WERI-Rb-1 (cell line): ENCODE measurements around the gene RASGRP1.

Source experiments
- DNase-seq: peaks from one replicate; pipeline ENCODE4 v3.0.0-alpha.2; 2020
- H3K27ac ChIP-seq: fragments of 250-450 bp; sonication (Bioruptor Pico); 2 replicates; pipeline ENCODE4 v1.5.1; 2020; ENCODE audit warnings: mild to moderate bottlenecking, moderate library complexity
- H3K27me3 ChIP-seq: fragments of 250-450 bp; sonication (Bioruptor Pico); 2 replicates; pipeline ENCODE4 v1.5.1; 2021; ENCODE audit warnings: mild to moderate bottlenecking, low read depth, moderate library complexity; ENCODE audit not compliant: insufficient read depth, severe bottlenecking
- H3K36me3 ChIP-seq: fragments of 250-450 bp; sonication (Bioruptor Pico); 2 replicates; pipeline ENCODE4 v1.5.1; 2020; ENCODE audit warnings: mild to moderate bottlenecking, moderate library complexity
- H3K4me3 ChIP-seq: 2 replicates; pipeline ENCODE4 v1.5.1; 2011; ENCODE audit warnings: low read depth, mild to moderate bottlenecking, control low read depth, low read length
- H3K9me3 ChIP-seq: fragments of 250-450 bp; sonication (Bioruptor Pico); 2 replicates; pipeline ENCODE4 v1.5.1; 2021; ENCODE audit warnings: mild to moderate bottlenecking, moderate library complexity; ENCODE audit not compliant: severe bottlenecking
- CTCF ChIP-seq: IDR thresholded peaks from 2 replicates; pipeline ENCODE4 v1.5.1; 2011; ENCODE audit warnings: low read depth, mild to moderate bottlenecking, control low read depth, inconsistent platforms, low read length

Gene RASGRP1

DNA sequence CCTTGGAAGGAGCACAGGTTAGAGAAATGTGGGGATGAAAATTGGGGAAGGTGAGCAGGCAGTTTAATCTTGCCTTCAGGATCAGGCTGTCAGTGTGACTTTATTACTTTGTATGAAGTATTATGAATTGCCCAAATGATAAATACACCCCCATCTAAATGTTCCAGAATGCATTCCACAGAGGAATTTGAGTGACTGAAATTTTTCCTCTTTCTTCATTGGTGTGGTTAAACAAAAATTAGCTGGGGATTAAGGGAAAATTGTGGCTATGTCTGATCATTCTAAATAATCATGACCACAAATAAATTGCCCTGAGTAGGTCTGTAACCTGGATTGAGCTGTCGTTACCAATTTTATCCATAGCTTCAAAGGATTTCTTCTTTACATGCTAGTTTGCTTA is 77.2 kb downstream of the RASGRP1 start:
- Histone ChIP-seq H3K9me3 (no peaks in the 10 kb centered on the region), H3K36me3 (peaks cover 4% of the 10 kb centered on the region; the same call in 1 of the 2 replicates), H3K27me3 (no peaks in the 10 kb centered on the region), H3K4me3 (no peak overlapping the region), H3K27ac (no peak overlapping the region)
- TF ChIP-seq CTCF: no peak
- DNase-seq: no peak

- TF ChIP-seq CTCF: no peak
Observed at GRCh38 chr15:38486936-38487335, 77.7 kb downstream of the RASGRP1 start.

DNA sequence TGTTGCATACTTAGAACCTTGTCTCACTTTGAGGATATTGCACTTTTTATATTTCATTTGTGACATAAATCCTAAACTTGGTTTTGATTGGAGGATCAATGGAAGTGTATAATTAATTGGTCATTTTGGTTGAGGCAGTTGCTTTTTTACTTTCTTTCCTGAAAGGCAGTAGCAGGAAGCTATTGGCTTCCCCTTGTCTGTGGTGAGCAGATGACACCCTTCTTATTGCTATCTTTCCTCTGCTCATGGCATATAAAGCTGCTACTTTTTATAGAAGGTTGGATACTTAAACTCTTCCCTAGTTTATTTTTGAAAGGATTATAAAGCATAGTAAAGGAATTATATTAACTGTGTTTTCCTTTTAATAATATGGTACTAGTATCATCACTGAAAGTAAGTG is 82.0 kb downstream of the RASGRP1 start:
- Histone ChIP-seq H3K27me3 (no peaks in the 10 kb centered on the region), H3K4me3 (no peak overlapping the region), H3K27ac (no peak overlapping the region), H3K9me3 (no peaks in the 10 kb centered on the region), H3K36me3 (peaks cover 18% of the 10 kb centered on the region)
- no peak for DNase-seq
- TF ChIP-seq CTCF: no peak

More at GRCh38 chr15:38486936-38487335, 77.7 kb downstream of the RASGRP1 start:
- no peak overlapping the region for H3K4me3 ChIP-seq
- no peaks in the 10 kb centered on the region for H3K27me3 ChIP-seq
- H3K9me3 ChIP-seq: no peaks in the 10 kb centered on the region
- peaks cover 6% of the 10 kb centered on the region; the same call in 1 of the 2 replicates for H3K36me3 ChIP-seq
- DNase-seq: no peak
- no peak overlapping the region for H3K27ac ChIP-seq

DNA sequence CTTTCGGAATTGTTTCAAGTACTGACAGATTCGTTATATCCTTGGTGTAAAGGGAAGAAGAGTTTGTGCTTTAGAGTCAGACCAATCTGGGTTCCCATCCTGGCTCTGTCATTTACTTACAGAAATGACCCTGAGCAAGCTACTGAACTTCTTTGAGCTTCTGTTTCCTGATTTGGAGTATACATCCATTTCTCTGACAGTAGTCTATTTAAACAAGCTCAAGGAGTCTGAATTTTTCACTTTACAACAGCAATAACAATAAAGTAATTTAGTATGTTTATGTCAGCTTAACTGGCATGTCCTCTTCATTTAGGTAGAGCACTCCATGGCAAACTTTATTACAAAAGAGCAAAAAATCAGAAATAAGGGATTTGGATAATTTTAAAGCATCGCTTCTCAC is 82.9 kb downstream of the RASGRP1 start:
- Histone ChIP-seq H3K27ac (no peak overlapping the region), H3K27me3 (no peaks in the 10 kb centered on the region), H3K4me3 (no peak overlapping the region), H3K9me3 (no peaks in the 10 kb centered on the region), H3K36me3 (peaks cover 22% of the 10 kb centered on the region)
- TF ChIP-seq CTCF: no peak
- no peak for DNase-seq

DNA sequence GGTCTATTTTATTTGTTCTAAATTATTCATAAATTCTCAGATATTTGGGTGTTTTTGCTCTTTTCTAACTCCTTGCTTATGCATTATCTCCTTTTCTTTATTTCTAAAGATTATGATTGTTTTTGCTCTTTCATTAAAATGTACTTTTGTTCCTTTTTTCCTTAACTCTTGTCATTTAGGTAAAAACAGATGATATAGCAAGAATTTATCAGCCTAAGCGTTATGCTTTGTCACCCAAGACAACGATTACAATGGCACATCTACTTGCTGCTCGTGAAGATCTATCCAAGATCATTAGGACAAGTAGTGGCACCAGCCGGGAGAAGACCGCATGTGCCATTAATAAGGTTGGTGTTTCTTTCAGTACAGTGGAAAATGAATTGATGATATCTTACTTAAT is 83.5 kb downstream of the RASGRP1 start:
- H3K27ac ChIP-seq: no peak overlapping the region
- H3K4me3 ChIP-seq: no peak overlapping the region
- no peaks in the 10 kb centered on the region for H3K27me3 ChIP-seq
- no peak for DNase-seq
- no peak for TF ChIP-seq CTCF
- peaks cover 23% of the 10 kb centered on the region for H3K36me3 ChIP-seq
- H3K9me3 ChIP-seq: no peaks in the 10 kb centered on the region

DNA sequence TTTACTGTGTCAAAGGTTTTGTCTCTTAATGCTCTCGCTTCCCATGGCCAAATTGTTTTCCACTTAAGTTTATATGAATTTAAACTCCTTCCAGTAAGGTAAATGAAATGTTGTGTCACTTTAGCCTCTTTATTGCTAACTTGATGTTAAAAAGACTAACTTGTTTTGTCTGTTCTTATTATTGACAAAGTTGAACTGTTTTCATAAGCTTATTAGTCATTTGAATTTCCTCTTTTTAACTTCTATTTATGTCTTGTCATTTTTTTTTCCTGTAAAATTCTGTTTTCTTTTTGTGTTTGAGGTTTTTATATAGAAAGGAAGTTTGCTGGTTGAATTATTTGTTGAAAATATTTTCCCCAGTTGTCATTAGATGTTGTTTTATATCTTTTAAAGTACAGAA is 84.9 kb downstream of the RASGRP1 start:
- no peaks in the 10 kb centered on the region for H3K27me3 ChIP-seq
- H3K27ac ChIP-seq: no peak overlapping the region
- no peak for DNase-seq
- no peak overlapping the region for H3K4me3 ChIP-seq
- TF ChIP-seq CTCF: no peak
- no peaks in the 10 kb centered on the region for H3K9me3 ChIP-seq
- H3K36me3 ChIP-seq: peaks cover 33% of the 10 kb centered on the region
